Endothelial cell of umbilical vein (primary cell): Measurements from ENCODE around the gene CAPN2.

ENCODE experiments used
- CTCF ChIP-seq, 2 donors: IDR thresholded peaks; 1 replicate in 1 of 2; 2 replicates in 1 of 2; pipeline ENCODE4 v1.5.1; 2011; ENCODE audit warnings: low read length in 2 of 2, mild to moderate bottlenecking in 2 of 2, moderate library complexity in 2 of 2, control low read depth in 1 of 2, inconsistent platforms in 1 of 2, low read depth in 1 of 2; ENCODE audit not compliant: insufficient read depth in 1 of 2; ENCODE audit errors: extremely low read depth in 1 of 2
- EZH2 ChIP-seq: IDR thresholded peaks from 2 replicates; pipeline ENCODE4 v1.6.1; 2012; ENCODE audit warnings: borderline replicate concordance, low read depth, mild to moderate bottlenecking, moderate library complexity, low read length, inconsistent platforms; ENCODE audit not compliant: severe bottlenecking

DNA sequence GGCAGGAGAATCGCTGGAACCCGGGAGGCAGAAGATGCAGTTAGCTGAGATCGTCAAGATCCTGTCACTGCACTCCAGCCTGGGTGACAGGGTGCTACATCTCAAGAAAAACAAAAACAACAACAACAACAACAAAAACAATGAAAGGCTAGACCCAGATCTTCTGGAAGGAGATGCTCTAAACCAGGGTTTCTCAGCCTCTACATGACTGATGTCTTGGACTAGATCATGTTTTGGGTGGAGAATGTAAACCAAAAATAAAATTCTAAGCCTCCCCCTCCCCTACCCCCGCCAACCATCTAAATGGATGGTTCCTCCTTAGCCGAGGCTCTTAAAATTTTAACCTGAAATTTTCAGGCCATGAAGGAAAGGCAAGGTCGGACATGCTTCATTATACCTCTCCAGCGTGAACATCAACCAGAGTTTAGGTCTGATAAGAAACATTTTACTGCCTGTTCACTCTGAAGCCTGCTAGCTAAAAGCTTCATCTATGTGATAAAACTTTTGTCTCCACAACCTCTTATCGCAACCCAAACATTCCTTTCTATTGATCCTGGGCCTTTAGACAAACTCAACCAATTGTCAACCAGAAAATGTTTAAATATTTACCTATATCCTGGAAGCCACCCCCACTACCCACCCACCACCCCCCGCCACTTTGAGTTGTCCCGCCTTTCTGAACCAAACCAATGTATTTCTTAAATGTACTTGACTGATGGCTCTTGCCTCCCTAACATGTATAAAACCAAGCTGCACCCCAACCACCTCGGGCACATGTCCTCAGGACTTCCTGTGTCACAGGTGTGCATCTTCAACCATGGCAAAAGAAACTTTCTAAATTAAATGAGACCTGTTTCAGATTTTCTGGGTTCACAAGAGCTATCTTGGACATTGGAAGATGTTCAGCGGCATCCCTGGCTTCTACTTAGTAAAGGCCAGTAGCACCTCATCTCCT, 1.9 kb upstream of the CAPN2 start:
- TF ChIP-seq EZH2 = no peak
- no peak for TF ChIP-seq CTCF (IDR thresholded peaks at IDR 0.05; ENCODE audit: extremely low read depth in 1 of 2, insufficient read depth in 1 of 2, low read depth in 1 of 2, low read length in 2 of 2)
